Activated T-helper 1 cell treated with Interleukin-2 at 50 U/mL for 16 hours (primary cell): ENCODE data around the gene CYB5R2.

Experiments used
- DNase-seq: peaks from one replicate; pipeline ENCODE4 v3.0.0-alpha.2; 2020; ENCODE audit warnings: low read depth

Gene CYB5R2

DNA sequence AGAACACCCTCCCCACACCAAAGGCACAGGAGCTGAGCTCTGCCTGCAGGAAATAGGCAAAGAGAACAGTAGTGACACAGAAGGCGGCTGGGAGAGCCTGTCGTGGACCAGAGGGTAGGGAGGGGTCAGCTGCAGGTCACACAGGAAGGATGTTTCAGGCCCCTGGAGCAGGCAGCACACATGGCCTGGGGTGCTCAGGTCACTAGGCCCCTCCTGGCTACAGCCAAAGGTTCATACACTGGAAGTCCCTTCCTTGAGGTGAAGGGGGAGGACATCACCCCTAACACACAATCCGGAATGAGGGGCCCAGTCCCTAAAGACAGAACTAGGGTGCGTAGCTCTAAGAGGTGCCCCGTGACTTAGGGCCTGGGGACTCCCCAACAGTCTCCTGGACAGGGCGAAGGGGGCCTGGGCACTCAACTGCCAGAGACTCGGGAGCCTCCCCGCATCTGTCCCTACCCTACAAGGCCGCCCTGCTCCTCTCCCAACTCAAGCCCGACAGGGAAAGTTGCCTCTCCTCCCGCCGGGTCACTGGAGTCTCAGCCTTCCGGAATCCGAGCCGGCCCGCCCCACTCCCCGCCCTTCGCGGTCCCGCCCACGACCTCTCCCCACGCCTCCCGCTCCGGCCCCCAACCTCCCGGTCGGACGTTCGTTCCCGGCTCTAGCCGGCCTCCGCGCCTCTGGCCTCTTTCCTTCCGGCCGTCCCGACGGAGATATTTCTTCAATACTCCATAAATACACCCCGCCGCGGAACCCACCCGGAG is at the start of gene CYB5R2:
TSS of gene CYB5R2 (minus strand) at position 541 of the 764 bp plus-strand sequence. CDS start 675 bp downstream, outside the sequence.
- DNase-seq, result no peak

DNA sequence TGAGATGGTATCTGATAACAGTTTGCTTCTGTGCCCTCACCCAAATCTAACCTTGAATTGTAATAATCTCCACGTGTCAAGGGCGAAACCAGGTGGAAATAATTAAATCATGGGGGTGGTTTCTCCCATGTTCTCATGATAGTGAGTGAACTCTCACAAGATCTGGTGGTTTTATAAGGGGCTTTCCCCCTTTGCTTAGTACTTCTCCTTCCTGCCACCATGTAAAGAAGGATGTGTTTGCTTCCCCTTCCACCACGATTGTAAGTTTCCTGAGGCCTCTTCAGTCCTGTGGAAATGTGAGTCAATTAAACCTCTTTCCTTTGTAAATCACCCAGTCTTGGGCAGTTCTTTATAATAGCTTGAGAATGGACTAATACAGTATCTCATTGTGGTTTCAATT is 41.5 kb upstream of the CYB5R2 start:
- no peak for DNase-seq

DNA sequence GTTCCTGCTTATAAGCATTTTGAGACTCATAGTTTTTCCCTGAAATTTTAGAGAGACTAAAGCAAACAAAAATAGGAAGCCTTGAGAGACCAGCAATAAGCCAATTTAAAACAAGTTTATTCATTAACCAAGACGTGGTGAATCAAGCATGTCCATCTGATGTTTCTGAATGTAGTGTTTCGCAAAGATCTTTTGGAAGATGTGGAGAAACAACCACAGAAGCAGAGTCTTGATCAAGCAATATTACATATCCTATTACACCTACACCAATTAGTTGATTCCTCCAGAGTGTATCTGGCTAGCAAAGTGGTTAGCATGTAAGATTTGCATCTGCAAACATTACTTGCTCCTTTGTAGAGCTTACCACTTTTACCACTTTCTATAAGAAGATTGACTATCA is 33.1 kb upstream of the CYB5R2 start, which contains the start of gene OVCH2:
TSS of gene OVCH2 (minus strand) at position 101 of the 400 bp plus-strand sequence. CDS start at position 18, 83 bp downstream.
- DNase-seq, result no peak

DNA sequence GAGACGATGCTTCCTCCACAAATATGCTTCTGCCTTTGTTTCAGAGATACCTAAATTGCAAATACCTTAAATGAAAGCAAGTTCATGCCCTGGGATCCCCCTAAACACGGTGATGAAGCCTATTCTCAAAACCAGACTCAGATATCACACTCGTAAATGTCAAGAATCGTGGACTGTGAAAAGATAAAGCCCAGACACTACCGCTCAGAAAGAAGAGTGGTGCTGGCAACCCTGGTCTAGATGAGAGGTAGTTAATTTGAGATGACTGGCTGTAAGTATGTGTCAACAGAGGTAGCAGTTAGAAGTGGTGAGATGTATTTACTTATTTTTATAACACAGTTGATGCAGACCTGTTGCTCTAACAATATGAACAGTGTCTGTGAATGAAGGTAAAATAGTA is 30.4 kb upstream of the CYB5R2 start:
- DNase-seq, result no peak

DNA sequence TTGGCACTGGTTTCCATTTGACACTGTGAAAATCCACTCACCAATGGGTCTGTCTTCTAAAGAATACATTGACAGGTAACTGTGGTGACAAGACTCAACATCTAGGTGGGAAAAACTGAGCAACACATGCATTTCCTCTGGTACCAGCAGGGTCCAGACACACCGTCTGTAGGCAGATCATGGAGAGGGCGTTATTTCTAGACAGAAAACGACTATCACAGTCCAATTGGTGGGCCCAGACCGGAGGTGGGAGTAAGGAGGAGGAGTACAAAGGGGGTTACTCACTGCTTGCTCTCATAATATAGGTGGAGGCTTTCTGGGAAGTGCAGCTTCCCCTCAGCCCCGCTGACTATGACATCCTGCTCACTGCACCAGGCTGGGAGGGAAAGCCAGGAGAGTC is 23.1 kb upstream of the CYB5R2 start:
- DNase-seq, result no peak

DNA sequence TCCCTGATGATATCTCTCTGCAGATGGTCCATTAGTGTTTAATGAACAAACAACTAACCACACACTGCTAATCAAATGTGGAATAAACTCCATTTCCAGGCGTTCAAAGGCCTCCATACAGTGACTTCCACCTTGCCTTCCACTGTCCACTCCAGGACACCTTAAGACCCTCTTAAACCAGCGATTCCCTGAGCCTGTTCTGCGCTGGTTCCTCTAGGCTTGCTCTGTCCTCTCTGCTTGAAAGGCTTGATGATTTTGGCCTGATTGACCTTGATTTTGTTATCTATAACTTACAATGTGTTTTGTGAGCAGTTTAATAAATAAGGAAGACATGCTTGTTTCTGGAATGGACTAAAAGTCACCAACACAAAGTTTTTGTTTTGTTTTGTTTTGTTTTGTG is 20.9 kb upstream of the CYB5R2 start:
- DNase-seq, result no peak

DNA sequence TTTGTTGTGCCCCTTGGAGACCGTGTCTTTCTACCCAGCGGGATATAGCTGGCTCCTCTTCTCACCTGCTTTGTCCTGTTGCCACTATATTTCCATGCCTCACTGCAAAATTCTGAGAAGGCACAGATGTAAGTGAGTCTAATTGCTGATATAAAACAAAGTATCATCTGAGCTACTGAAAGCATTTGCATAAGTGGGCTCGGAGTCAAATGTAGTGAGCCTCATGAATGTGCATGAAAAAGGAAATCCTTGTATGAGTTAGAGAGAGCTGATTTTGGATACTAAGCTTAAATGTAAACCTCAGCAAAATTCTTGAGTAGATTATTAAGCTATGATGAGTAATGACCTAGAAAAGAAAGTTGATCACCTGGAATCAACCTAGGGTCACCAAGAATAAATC is 19.1 kb upstream of the CYB5R2 start:
- DNase-seq, result no peak

DNA sequence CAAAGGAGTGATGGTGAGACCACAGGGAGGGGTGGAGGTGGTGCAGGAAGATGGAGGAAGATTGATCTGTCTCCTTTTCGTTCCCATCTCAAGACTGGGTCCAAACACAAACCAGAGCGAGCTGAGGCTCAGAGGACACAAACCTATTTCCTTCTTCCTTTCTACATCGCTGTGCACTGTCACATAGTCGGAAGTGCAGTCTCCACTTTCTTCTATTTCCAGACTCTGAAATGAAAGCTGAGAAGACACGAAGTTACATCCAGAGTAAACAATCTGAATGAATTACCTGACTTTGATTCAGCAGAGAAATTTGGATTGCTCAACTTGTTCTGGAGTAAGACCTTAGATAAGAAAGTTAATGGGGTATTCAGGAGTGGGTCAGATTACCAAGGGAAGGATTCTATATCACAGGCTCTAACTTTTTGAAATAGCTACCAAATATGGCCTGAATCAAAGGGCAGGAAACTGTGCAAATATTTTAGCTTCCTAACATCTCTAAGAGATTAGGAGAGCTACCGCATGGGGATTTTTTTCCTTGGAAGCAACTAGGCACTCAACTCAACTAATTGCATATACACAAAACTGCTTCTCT is 18.6 kb upstream of the CYB5R2 start:
- no peak for DNase-seq

DNA sequence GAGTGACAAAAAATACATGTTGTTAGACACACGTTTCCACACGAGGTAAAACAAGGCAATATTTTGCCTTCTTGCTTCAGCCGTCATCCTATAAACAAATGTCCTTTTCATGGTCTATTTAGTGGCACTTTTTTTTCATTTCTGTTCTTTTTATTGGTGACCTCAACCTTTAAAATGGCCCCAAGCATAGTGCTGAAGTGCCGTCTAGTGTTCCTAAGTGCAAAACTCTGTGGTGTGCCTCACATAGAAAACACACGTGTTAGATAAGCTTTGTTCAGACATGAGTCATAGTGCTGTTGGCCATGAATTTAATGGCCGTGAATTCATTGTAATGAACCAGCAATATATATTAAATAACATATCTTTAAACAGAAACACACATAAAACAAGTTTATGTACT is 17.3 kb upstream of the CYB5R2 start:
- DNase-seq, result no peak

DNA sequence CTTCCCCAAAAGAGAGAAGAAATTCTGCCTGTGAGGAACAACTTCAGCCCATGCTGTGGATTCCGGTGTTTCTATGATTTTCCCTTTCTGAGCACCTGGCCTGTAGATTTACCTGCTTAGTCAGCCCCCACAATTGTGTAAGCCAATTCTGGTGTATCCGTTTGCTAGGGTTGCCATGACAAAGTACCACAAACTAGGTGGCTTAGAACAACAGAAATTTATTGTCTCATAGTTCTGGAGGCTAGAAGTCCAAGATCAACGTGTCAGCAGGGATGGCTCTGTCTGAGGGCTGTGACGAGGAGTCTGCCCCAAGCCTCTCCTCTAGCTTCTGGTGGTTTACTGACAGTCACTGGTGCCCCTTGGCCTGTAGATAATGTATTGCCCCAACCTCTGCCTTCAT is 15.9 kb upstream of the CYB5R2 start:
- no peak for DNase-seq

DNA sequence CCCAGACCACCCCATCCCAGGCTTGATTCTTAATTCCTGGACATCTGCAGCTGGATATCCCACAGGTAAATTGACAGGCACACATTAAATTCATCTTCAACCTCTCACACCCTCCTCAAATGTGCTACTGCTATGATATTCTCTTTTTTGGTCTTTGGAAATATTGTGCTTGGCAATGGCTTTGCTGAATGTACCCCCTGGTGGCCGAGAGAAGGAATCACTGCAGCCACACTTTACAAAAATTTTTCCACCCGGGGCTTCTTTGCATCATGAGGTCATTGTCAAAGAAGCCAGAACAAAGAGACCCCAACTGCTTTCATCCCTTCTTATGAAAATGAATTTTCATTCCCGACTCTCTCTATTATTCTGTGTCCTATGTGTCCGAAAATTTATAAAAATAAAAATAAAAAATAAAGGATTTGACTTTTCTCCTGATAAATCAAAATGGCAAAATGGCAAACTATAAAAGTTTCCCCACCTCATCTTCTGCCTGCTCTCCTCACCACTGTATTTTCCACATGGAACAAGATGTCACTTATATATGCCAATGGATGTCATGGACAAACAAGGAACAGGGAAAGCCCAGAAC is 15.0 kb upstream of the CYB5R2 start:
- DNase-seq, result no peak

DNA sequence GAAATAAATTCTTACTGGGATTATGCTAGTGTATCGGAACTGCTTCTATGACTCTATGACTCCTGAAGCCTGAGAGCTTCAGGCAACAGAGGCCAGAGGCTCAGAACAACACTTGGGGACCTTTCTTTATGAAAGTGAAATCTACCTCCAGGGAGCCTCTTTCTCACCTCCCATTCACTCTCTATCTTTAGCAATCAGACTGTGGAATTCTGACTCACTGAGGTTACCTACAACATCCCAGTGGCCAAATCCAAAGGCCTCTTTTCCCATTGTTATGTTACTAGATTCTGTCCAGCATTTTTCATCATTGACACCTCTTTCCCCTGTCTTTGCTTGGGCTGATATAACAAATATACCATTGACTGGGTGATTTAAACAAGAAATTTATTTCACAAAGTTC is 14.1 kb upstream of the CYB5R2 start:
- no peak for DNase-seq

DNA sequence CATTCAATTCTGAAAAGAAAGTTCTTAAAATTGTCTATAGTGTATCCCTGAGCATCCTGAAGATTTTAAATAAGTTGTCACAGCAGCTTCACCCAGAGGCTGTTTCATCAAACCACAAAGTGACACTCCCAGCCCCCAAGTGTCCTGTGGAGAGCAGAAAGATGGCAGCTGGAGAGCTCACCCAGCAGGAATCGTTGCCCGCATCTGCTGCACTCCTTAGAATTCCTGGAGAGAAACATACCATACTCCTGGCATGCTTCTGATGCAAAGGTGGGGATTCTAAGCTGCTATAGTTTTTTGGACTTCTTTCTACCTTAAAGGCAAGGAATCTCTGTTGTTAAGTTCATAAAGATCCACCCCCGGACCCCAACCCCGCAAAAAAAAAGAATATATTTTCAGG is 13.5 kb upstream of the CYB5R2 start:
- no peak for DNase-seq

DNA sequence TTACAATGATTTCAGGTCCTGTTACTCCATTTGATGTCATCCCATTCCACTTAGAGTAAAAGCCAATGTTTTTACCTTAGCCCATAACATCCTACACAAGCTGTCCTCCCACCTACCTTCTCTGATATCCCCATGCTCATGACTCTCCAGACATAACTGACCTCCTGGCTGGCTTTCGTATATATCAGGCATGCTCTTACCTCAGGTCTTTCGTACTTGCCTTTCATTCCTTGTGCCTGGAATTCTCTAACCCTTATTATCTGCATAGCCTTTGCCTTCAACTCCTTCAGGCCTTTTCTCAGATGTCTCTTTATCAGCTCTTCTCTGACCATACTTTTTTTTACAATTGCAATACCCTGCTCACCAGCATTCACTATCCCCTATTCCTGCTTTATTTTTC is 10.3 kb upstream of the CYB5R2 start:
- DNase-seq, result no peak

DNA sequence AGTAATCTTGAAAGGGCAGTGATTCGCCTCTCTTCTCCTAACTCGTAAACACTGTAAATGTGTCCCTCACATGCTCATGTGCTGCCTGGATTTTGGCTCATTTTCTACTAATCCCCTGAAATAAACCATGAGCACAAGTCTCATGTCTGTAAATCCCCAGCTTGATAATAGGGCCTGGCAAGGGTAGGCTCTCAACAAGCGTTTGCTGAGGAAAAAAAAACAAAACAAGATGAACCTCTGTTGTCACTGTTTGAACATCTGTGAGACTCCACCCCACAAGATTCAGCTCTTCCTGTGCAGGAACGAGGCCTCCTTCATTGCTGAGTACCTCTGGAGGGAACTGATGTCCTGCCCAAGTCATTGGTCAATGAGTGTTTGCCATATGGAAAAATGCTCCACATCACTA is 4.5 kb upstream of the CYB5R2 start:
- DNase-seq, result no peak

DNA sequence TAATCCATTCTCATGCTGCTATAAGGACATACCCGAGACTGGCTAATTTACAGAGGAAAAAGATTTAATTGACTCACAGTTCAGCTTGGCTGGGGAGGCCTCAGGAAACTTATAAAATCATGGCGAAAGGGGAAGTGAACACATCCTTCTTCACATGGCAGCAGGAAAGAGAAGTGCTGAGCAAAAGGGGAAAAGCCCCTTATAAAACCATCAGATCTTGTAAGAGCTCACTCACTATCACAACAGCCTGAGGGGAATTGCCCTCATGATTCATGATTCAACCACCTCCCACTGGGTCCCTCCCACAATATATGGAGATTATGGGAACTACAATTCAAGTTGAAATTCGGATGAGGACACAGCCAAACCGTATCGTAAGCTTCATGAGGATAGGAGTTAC is 3.8 kb upstream of the CYB5R2 start:
- no peak for DNase-seq

DNA sequence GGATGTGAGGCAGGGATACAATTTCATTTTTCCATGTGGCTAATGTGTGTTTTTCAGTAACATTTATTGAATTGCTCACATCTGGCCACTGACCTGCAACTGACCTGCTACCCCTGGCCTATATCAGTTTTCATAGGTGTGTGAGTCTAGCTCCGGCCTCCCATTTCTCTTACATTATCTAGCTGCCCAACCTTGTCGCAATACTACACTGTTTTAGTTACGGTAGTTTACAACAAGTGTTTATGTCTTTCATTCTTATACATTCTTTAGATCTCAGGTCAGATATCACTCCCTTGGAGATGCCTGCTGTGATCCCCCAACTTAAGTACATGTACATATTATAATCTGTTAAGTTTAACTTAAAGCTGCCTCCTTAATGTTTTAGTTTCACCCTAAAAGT is 2.3 kb upstream of the CYB5R2 start:
- no peak for DNase-seq

DNA sequence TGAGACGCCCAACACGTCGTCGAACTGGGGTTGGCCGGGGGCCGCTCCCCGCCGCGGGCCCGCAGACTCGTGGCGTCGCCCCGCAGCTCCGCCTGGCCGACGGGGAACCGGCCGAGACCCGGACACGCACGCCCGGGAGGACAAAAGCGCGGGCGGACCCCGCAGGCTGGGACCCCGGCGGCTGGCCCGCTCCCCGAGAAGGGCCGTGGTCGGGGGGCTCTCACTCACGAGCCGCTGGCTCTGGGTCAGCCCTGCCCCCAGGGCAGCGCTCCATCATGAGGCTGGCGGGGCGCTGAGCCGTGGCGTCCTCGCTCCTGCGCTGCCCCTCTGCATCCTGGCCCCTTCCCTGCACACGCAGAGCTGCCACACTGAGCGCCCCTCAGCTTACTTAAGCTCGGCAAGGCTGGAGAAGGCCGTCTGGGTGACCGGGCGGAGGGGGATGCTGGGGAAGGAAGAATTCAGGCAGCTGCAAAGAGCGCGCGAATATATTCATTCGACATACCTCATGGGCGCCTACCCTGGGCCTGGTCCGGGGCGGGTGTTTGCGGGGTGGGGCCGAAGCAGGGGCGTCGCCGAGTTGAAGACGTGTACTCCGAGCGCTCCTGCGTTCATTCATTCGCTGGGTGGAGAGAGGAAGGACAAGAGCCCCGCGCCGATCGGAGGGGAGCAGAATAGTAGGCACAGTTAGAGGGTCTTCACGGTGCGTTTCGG is 579 bp upstream of the CYB5R2 start:
- no peak for DNase-seq

DNA sequence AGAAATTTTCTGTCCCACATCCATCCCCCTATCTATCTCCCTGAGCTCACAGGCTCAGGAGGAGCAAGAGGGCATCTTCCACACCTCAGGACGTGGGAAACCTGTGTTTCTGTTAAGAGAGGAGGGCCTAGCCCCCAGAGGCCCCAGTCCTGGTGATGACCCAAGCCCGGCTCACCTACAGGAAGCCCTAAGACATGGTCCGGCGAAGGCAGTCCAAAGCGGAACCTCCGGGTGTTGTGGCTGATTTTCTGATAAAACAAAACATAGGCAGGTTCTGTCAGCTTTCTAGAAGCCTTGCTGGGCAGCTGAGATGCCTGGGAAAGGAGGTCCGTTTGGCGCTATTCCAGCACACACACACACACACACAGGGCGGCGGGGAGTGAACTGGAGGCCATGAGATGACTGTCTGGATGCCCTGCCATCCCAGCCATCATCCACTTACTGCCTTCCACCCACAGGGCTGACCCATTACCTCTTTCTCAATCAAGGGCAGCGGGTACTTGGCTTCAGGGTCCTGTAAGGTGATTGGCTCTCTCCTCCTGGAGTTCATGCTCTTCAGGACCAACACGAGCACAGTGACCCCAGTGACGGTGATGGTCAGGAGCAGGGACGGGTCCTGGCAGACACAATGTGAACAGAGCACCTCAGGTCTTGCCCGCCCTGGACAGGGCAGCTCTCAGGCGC is 882 bp downstream of the CYB5R2 start:
- no peak for DNase-seq

DNA sequence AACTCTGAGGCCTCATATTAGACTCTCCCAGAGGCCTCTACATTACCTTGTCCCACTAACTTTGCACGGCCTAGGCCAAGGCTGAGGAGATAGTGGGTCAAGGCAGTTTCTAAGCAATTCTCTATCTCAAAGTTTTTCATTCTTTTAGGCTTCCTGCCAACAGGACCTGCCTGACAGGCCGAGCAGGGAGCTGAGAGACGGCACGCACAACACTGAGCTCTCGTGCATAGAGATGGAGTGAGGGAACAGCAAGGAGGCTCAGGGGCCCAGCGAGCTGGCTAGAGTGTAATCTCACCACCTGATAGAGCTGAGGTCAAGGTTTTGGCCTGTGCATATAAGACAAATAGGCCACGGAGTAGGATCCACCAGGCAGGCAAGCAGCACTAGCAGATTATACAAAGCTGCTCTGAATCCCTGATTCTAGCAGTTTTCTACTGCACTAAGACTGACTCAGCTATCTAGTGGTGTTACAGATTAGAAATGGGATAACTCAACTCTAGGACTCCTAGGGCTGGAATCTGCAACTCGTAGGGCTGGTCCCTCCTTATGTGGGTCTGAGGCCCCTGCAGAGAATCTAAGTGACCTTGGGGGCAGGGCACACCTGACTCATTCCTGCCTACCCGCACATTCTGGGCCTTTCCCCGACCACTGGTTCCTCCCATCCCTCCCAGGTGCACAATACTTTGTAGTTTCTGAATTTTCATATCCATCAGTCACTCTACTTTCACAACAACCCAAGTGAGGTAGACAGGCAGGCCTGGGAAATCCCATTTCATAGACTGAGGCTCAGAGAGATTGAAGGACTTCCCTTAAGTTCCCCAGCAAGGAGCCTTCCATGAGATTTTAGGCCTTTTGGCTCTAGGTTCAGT is 1.7 kb downstream of the CYB5R2 start:
- DNase-seq, result no peak

DNA sequence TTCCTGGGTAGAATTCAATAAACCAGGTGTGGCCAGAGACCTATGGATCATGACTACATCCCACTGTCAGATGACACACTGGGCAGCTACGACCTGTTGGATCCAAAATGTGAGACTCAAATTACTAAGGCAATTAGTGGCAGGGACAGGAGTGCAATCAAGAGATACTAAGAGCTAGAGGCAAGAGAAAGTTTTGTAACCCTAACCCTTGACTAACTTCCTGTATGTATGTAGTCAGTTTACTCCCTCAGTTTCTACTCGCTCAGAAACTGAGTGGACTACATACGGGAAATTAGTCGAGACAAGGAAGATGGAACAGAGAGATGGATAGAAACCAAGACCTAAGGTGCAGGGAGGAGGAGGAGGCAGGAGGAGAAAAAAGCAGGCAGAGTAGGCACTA is 2.7 kb downstream of the CYB5R2 start:
- no peak for DNase-seq
